Right ventricle myocardium inferior (tissue), 1 donor: ENCODE results near the gene ZNF746. TPM values are rescaled to one million over a fixed set of nuclear protein-coding genes. Genes with fewer than 3 reads are reported as not detected.

Experiments
- ATAC-seq: fragments of 200-7000 bp; cut with Tn5 transposase; one replicate; pipeline ENCODE4 v1.9.1; 2020; ENCODE audit warnings: mild to moderate bottlenecking, moderate library complexity
- DNase-seq: peaks from one replicate; pipeline ENCODE4 v3.0.0; 2021; ENCODE audit errors: missing footprints
- intact Hi-C: fragments of 100-400 bp; cut with DNase I; formaldehyde crosslinking; loops from one replicate; pipeline ENCODE4 v1.11.0; 2022
- total RNA-seq: library from RNA; stranded (reverse); fragmentation: NEBNext Ultra II Directional; extraction: Animal tissue kit (Norgen Biotek cat#: 25700); gene quantifications from one replicate; pipeline ENCODE4 v1.2.1, GENCODE V29; 2021
- donor health status: DM: no; HTN: yes; CAD: no; lungs with severe emphysema.

The ZNF746 gene
- total RNA-seq, 1 donor from 2014 or later, result 8.4 TPM

GRCh38 chr7:149442924-149443323 lies 54.7 kb downstream of the ZNF746 start:
- DNase-seq, result no peak
- no peak for ATAC-seq
- intact Hi-C loops, result no loop called here

- no peak for ATAC-seq
- no peak for DNase-seq
- intact Hi-C loops, result no loop called here
Observed at GRCh38 chr7:149440222-149440621, 57.4 kb downstream of the ZNF746 start.

- DNase-seq (no peak), ATAC-seq (no peak)
- intact Hi-C loops, result no loop called here
Observed at GRCh38 chr7:149436358-149436757, 61.3 kb downstream of the ZNF746 start.

DNA sequence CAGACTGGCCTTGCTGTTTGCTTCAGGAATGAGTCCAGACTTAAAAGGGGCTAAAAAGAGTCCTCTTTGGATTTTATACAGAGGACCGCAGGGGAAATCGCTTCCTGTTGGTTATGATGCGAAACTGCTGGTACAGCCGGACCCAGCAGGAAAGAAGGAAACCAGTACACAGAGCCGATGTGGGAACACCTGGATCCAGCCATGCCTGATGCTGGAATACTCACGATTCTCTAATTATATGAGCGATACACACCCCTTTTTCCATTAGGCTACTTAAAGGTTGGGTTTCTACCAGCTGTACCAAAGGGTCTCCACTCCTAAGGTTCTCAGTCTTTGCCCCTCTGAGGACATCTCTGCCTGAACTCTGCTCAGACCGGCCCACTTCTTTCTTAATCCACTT lies 64.5 kb downstream of the ZNF746 start:
- ATAC-seq, result no peak
- intact Hi-C loops, result no loop called here
- DNase-seq, result no peak

GRCh38 chr7:149432121-149432691 lies 65.4 kb downstream of the ZNF746 start:
- intact Hi-C loops, result no loop called here
- ATAC-seq, result no peak
- no peak for DNase-seq

DNA sequence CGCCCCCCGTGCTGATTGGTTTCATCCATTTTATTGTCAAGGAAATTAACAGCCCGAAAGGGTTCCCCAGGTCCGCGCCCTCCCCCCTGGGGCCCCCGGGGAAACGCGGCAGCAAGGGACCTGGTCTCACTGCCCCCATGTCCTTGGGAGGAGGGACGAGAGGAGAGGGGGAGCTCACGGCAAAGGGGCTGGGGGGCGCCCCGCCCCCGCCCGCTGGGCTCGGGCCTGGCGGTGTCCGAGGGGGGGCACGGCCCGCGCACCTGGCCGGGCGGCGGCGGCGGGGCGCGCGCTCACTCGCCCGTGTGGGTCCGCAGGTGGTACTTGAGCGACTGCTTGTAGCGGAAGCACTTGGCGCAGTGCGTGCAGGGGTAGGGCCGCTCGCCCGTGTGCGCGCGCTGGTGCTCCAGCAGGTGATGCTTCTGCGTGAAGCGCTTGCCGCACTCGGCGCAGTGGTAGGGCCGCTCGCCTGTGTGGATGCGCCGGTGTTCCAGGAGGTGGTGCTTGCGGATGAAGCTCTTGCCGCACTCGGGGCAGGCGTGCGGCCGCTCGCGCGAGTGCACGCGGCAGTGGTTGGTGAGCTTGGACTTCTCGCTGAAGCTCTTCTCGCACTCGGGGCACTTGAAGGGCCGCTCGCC lies 66.0 kb downstream of the ZNF746 start:
- no peak for DNase-seq
- no peak for ATAC-seq
- intact Hi-C loops, result no loop called here

DNA sequence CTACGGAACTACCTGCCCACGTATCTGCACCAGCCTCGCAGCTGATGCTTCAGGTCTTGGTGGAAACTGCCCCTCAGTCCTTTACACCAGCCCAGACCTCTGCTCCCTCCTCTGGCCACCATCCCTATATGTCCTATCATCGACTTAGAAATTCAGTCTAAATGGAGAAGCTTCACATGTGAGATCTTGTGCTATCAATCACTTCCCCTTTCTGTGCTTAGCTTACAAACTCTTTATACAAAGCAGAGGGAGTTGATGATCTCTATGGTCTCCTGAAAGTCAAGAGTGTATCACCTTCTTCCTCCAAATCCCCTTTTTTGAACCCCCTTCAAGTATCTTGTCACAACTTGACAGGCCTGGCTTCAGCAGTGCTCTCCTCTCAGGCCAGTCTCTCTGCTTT lies 67.4 kb downstream of the ZNF746 start:
- no peak for ATAC-seq
- DNase-seq, result no peak
- intact Hi-C loops, result no loop called here

DNA sequence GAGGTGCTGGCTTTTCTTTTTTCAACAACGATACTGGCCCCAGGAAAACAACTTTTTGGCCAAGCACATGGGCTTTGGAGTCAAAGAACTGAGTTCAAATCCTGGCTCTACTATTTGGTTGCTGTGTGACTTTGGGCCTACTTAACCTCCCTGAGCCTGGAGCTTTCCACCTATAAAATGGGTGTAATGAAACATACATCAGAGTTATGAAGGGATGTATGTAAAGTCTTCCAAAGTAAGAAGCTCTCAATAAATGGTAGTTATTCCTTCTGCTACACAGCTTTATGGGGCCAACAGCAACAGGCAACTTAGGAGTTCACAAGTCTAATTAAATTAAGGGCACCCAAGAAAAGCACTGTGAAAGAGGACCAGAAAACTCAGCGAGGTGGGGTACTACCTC lies 69.7 kb downstream of the ZNF746 start:
- no peak for DNase-seq
- no peak for ATAC-seq
- intact Hi-C loops, result loop anchor here (10.0 kb wide), 1 partner anchor 197 kb away; no protein-coding TSS in a partner anchor

- intact Hi-C loops, result loop anchor here (10.0 kb wide), 1 partner anchor 198 kb away; no protein-coding TSS in a partner anchor
- DNase-seq, result no peak
- no peak for ATAC-seq
Observed at GRCh38 chr7:149427096-149427680, 70.4 kb downstream of the ZNF746 start.

GRCh38 chr7:149423449-149424110 lies 74.0 kb downstream of the ZNF746 start:
- ATAC-seq (peak; percentile 18), DNase-seq (no peak)
- intact Hi-C loops, result loop anchor here (10.0 kb wide), 1 partner anchor 201 kb away; no protein-coding TSS in a partner anchor

GRCh38 chr7:149422914-149423301 lies 74.7 kb downstream of the ZNF746 start:
- ATAC-seq (peak; percentile 30), DNase-seq (peak; percentile 84)
- intact Hi-C loops, result loop anchor here (10.0 kb wide), 1 partner anchor 202 kb away; no protein-coding TSS in a partner anchor

Other genes starting within 250 kb of the ZNF746 start
- gene ZNF783, start 235.6 kb downstream of the ZNF746 start, total RNA-seq, result 4.3 TPM
- 7.2 TPM for gene ZNF777, start 36.7 kb downstream of the ZNF746 start, total RNA-seq